Keratinocyte (primary cell): ENCODE data around the gene CRYBA2.
A peak's percentile ranks its signal among the peaks of the same experiment; 100 is the strongest.

ENCODE experiments used
- CTCF ChIP-seq, 3 experiments: IDR thresholded peaks in 1 of 3; conservative IDR thresholded peaks in 1 of 3; optimal IDR thresholded peaks in 1 of 3; 2 replicates in 2 of 3; 3 replicates in 1 of 3; pipeline versions ENCODE3 to v1.5.1; 2011; ENCODE audit warnings: low read length in 3 of 3, mild to moderate bottlenecking in 3 of 3, moderate library complexity in 2 of 3, control low read depth in 1 of 3, inconsistent platforms in 1 of 3; ENCODE audit not compliant: insufficient read depth in 2 of 3; ENCODE audit errors: extremely low read depth in 1 of 3
- EZH2 ChIP-seq: IDR thresholded peaks from one replicate; pipeline ENCODE4 v1.6.1; 2012; ENCODE audit warnings: inconsistent platforms, mild to moderate bottlenecking, low read length, moderate library complexity

- TF ChIP-seq CTCF (optimal IDR thresholded peaks at IDR 0.05 in 1 of 3, IDR thresholded peaks at IDR 0.05 in 1 of 3, conservative IDR thresholded peaks at IDR 0.05 in 1 of 3; ENCODE audit: extremely low read depth in 1 of 3, insufficient read depth in 2 of 3, low read length in 3 of 3): peak in 2 of 3 experiments; percentile 20 to 37
- no peak for TF ChIP-seq EZH2
These were observed 39.8 kb downstream of the CRYBA2 start for GRCh38 chr2:218953366-218953954.
